ENCODE data around the gene PPP1R26. TPM values are rescaled to one million over a fixed set of nuclear protein-coding genes. Genes with fewer than 3 reads are reported as not detected.
A peak's percentile ranks its signal among the peaks of the same experiment; 100 is the strongest.

The PPP1R26 gene
- total and polyA plus RNA-seq, 9 of the 15 experiments (the other 6 are each of a cell fraction or from before 2014, with no cell fraction given): 0.77 to 26.8 (median 9.3) TPM

DNA sequence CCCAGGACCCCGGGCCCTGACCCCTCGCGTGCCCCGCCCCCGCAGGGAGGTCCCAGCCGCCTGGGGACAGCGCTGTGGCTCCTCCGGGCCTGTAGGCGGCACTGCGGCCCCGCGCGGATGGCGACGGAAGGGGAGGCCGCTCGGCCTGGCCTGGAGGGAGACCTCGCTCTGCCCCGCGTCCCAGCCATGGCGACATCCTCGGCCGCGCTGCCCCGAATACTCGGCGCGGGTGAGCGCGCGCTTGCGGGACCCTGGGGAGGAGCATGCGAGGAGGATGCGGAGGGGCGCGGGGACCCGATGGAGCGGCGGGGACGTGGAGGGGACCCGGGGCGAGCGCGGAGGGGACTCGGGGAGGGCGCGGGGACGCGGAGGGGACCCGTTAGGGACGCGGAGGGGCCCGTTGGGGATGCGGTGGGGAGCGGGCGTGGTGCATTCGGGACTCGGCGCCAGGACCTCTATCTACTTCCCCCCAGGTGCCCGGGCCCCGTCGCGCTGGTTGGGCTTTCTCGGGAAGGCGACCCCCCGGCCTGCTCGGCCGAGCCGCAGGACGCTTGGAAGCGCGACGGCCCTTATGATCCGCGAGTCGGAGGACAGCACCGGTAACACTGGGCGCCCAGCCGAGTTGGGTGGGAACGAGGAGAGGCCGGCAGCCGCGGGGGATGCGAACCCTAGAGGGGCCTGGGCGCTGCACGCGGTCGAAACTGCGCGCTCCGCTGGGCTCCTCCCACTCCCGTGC is 21.1 kb downstream of the PPP1R26 start, which contains the start of gene MRPS2 (continued):
- TF ChIP-seq GATAD2B (IDR thresholded peaks at IDR 0.05; ENCODE audit: borderline replicate concordance): no peak; the same call in 1 of the 2 replicates
- TF ChIP-seq SMC3 (conservative IDR thresholded peaks at IDR 0.05; ENCODE audit: insufficient read depth, low read depth, low read length): peak; percentile 34; the same call in 1 of the 2 replicates
- TF ChIP-seq MTA1 (IDR thresholded peaks at IDR 0.05; ENCODE audit: borderline replicate concordance): no peak
- no peak; the same call in 1 of the 2 replicates for TF ChIP-seq ARID1B (IDR thresholded peaks at IDR 0.05)
- TF ChIP-seq, protein P1, sequence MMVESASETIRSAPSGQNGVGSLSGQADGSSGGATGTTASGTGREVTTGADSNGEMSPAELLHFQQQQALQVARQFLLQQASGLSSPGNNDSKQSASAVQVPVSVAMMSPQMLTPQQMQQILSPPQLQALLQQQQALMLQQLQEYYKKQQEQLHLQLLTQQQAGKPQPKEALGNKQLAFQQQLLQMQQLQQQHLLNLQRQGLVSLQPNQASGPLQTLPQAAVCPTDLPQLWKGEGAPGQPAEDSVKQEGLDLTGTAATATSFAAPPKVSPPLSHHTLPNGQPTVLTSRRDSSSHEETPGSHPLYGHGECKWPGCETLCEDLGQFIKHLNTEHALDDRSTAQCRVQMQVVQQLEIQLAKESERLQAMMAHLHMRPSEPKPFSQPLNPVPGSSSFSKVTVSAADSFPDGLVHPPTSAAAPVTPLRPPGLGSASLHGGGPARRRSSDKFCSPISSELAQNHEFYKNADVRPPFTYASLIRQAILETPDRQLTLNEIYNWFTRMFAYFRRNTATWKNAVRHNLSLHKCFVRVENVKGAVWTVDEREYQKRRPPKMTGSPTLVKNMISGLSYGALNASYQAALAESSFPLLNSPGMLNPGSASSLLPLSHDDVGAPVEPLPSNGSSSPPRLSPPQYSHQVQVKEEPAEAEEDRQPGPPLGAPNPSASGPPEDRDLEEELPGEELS (CRISPR knock-in tag; IDR thresholded peaks at IDR 0.05; ENCODE audit: borderline replicate concordance): no peak
- TF ChIP-seq, protein P2, sequence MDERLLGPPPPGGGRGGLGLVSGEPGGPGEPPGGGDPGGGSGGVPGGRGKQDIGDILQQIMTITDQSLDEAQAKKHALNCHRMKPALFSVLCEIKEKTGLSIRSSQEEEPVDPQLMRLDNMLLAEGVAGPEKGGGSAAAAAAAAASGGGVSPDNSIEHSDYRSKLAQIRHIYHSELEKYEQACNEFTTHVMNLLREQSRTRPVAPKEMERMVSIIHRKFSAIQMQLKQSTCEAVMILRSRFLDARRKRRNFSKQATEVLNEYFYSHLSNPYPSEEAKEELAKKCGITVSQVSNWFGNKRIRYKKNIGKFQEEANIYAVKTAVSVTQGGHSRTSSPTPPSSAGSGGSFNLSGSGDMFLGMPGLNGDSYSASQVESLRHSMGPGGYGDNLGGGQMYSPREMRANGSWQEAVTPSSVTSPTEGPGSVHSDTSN (CRISPR knock-in tag; IDR thresholded peaks at IDR 0.05; ENCODE audit: low read depth): no peak
- TF ChIP-seq, protein P2 (tag; conservative IDR thresholded peaks at IDR 0.05; ENCODE audit: low read depth): no peak
- TF ChIP-seq, protein P3, sequence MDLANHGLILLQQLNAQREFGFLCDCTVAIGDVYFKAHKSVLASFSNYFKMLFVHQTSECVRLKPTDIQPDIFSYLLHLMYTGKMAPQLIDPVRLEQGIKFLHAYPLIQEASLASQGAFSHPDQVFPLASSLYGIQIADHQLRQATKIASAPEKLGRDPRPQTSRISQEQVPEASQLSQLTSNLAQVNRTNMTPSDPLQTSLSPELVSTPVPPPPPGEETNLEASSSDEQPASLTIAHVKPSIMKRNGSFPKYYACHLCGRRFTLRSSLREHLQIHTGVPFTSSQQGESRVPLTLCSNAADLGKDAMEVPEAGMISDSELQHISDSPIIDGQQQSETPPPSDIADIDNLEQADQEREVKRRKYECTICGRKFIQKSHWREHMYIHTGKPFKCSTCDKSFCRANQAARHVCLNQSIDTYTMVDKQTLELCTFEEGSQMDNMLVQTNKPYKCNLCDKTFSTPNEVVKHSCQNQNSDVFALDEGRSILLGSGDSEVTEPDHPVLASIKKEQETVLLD (IDR thresholded peaks at IDR 0.05): no peak
- no peak for TF ChIP-seq KLF6 (CRISPR knock-in tag; IDR thresholded peaks at IDR 0.05; ENCODE audit: borderline replicate concordance)
- TF ChIP-seq POLR3G (IDR thresholded peaks at IDR 0.05; ENCODE audit: extremely low read depth, insufficient read length, insufficient replicate concordance): no peak
- TF ChIP-seq NR3C1 (CRISPR knock-in tag; IDR thresholded peaks at IDR 0.05): peak; percentile 26; the same call in 1 of the 2 replicates
- TF ChIP-seq, protein P4, sequence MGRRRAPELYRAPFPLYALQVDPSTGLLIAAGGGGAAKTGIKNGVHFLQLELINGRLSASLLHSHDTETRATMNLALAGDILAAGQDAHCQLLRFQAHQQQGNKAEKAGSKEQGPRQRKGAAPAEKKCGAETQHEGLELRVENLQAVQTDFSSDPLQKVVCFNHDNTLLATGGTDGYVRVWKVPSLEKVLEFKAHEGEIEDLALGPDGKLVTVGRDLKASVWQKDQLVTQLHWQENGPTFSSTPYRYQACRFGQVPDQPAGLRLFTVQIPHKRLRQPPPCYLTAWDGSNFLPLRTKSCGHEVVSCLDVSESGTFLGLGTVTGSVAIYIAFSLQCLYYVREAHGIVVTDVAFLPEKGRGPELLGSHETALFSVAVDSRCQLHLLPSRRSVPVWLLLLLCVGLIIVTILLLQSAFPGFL (CRISPR knock-in tag; IDR thresholded peaks at IDR 0.05): no peak
- TF ChIP-seq, protein P5, sequence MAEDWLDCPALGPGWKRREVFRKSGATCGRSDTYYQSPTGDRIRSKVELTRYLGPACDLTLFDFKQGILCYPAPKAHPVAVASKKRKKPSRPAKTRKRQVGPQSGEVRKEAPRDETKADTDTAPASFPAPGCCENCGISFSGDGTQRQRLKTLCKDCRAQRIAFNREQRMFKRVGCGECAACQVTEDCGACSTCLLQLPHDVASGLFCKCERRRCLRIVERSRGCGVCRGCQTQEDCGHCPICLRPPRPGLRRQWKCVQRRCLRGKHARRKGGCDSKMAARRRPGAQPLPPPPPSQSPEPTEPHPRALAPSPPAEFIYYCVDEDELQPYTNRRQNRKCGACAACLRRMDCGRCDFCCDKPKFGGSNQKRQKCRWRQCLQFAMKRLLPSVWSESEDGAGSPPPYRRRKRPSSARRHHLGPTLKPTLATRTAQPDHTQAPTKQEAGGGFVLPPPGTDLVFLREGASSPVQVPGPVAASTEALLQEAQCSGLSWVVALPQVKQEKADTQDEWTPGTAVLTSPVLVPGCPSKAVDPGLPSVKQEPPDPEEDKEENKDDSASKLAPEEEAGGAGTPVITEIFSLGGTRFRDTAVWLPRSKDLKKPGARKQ (CRISPR knock-in tag; IDR thresholded peaks at IDR 0.05): no peak
- TF ChIP-seq JUND (IDR thresholded peaks at IDR 0.05; ENCODE audit: borderline replicate concordance, low read depth, low read length): peak; percentile 60
- no peak for TF ChIP-seq JUND (tag; IDR thresholded peaks at IDR 0.05; ENCODE audit: borderline replicate concordance, low read depth, low read length)
- peak; percentile 71; the same call in 1 of the 2 replicates for TF ChIP-seq PHF8 (IDR thresholded peaks at IDR 0.05; ENCODE audit: borderline replicate concordance, low read length)
- TF ChIP-seq C11orf30 (IDR thresholded peaks at IDR 0.05; ENCODE audit: low read depth): peak; percentile 78
- TF ChIP-seq SIN3A (IDR thresholded peaks at IDR 0.05; ENCODE audit: borderline replicate concordance in 2 of 2, control insufficient read depth in 1 of 2, low read depth in 2 of 2, low read length in 2 of 2): peak; percentile 54 to 76; a peak in 1 of 4 replicates

Data from K562 (cell line).